Measurements from ENCODE around the gene NOL4L. TPM values are rescaled to one million over a fixed set of nuclear protein-coding genes. Genes with fewer than 3 reads are reported as not detected.

The NOL4L gene
- total and polyA plus RNA-seq, 2 donors (not counting 3 experiments of a cell fraction or from before 2014, with no cell fraction given) = 55.2 to 79.6 TPM

GRCh38 chr20:32522776-32523612 is 62.1 kb downstream of the NOL4L start:
- Histone ChIP-seq H3K4me3 (replicated peaks in 1 of 3; ENCODE audit: insufficient read depth in 1 of 3, low read depth in 1 of 3, low read length in 3 of 3) (no peak overlapping the region), H3K79me2 (ENCODE audit: control insufficient read depth, insufficient read depth, low read length) (no peaks in the 10 kb centered on the region), H3K9me1 (replicated peaks; ENCODE audit: control insufficient read depth, extremely low read depth, insufficient read depth, low read length) (no peaks in the 10 kb centered on the region), H3K9ac (replicated peaks; ENCODE audit: extremely low read depth, insufficient read depth, low read length) (no peak overlapping the region), H3K4me1 (ENCODE audit: control insufficient read depth, extremely low read depth, insufficient read depth, low read length) (peaks cover 5% of the 10 kb centered on the region), H4K20me1 (replicated peaks; ENCODE audit: control insufficient read depth, extremely low read depth, insufficient read depth, low read length) (no peaks in the 10 kb centered on the region), H3K4me2 (ENCODE audit: insufficient read depth, low read length) (no peak overlapping the region), H3K36me3 (ENCODE audit: control insufficient read depth in 2 of 2, extremely low read depth in 1 of 2, insufficient read depth in 2 of 2, low read length in 2 of 2) (no peaks in the 10 kb centered on the region), H2AFZ (ENCODE audit: low read depth, low read length) (no peak overlapping the region), H3K9me3 (replicated peaks; ENCODE audit: control insufficient read depth, insufficient read depth, low read length) (no peaks in the 10 kb centered on the region), H3K27me3 (ENCODE audit: control insufficient read depth in 2 of 2, insufficient read depth in 2 of 2, low read length in 2 of 2) (no peaks in the 10 kb centered on the region), H3K27ac (ENCODE audit: insufficient read depth, low read depth, low read length) (no peak overlapping the region)
- no peak for DNase-seq (ENCODE audit: low read depth, low spot score)
- BruUV-seq (replicated peaks) = no TSS peak
- ChIA-PET CTCF (interaction anchor here (0.6 to 8.5 kb wide), 29 partner anchors 10 to 255 kb away, joined by 3 to 246 read pairs (median 4); no protein-coding TSS in a partner anchor), POLR2A (no interaction called here)
- intact Hi-C loops (cut with micrococcal nuclease) (loop anchor here (5.0 kb wide), 1 partner anchor 254 kb away; no protein-coding TSS in a partner anchor), dilution Hi-C loops (cut with MboI; ENCODE audit: extremely low pct_ligation_motif_present, low sequenced_read_pairs) (no loop called here)
- peak; percentile 63 for FAIRE-seq
- TF ChIP-seq FOS (IDR thresholded peaks at IDR 0.05; ENCODE audit: borderline replicate concordance, insufficient read depth, low read length) (no peak), JUN (IDR thresholded peaks at IDR 0.05; ENCODE audit: borderline replicate concordance, insufficient read depth, insufficient read length, low read depth) (no peak), POLR2A (IDR thresholded peaks at IDR 0.05; ENCODE audit: low read depth, low read length) (no peak), GATA2 (IDR thresholded peaks at IDR 0.05; ENCODE audit: insufficient read depth, insufficient read length, low read depth, low read length) (no peak), EZH2 (IDR thresholded peaks at IDR 0.05; ENCODE audit: borderline replicate concordance, low read depth, low read length, severe bottlenecking) (no peak), MAX (IDR thresholded peaks at IDR 0.05; ENCODE audit: insufficient read depth, insufficient read length) (no peak), POLR2AphosphoS5 (IDR thresholded peaks at IDR 0.05; ENCODE audit: insufficient read depth, low read depth, low read length) (no peak), CTCF (IDR thresholded peaks at IDR 0.05; ENCODE audit: extremely low read depth in 1 of 2, insufficient read depth in 1 of 2, low read depth in 1 of 2, low read length in 2 of 2) (no peak), MYC (IDR thresholded peaks at IDR 0.05; ENCODE audit: low read depth, low read length) (no peak)

All from endothelial cell of umbilical vein (primary cell).